ENCODE data around the gene FLT3. TPM values are rescaled to one million over a fixed set of nuclear protein-coding genes. Genes with fewer than 3 reads are reported as not detected.

FLT3 gene
- total RNA-seq, 4 donors from 2014 or later, result 0.06 to 1.8 (median 0.53) TPM

DNA sequence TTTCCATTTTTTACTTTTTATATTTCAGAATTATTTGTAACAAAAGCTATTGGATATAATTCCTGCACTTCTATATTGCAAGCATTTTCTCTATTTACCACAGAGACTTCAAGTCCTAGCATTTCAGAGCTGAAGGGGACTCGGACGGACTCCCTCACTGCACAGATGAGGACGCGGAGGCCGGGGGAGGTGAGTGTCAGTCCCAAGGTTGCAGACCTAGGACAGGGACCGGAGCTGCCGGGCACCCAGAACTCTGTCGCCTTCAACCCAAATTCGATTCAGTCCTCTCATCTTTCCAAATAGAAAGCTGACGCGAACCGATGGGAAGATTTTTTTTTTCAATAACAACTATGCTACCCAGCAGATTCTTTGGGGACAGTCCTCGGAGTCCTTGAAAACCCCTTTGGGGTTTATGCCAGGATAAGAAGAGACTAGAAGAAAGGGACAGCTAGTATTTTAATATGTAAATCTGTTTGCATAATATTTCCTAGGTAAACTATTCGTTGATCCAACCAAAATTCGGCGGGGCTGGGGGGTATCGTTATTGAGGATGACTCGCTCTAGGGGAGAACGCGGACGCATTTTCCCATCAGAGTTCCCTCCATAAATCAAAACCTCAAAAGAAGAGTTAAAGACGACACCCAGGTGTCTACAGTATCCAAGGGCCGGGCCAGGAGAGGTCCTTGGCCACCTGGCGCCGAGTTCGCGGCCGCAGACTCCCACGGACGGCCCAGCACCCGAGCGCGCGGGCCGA, 803 bp downstream of the FLT3 start:
- H3K27ac ChIP-seq (replicated peaks in 1 of 4), result no peak overlapping the region
- 18% methylated on average over 35 of the region's 35 CpGs for WGBS
- peaks cover 0 to 93% (median 26%) of the 10 kb centered on the region in 4 donors for H3K27me3 ChIP-seq
- intact Hi-C loops (cut with DNase I), result no loop called here
- peaks cover 10 to 18% (median 16%) of the 10 kb centered on the region in 4 donors for H3K4me1 ChIP-seq
- no peak for DNase-seq (ENCODE audit: extremely low spot score)
- no peaks in the 10 kb centered on the region for H3K36me3 ChIP-seq
- peak overlapping the region; percentile 43 to 58 (median 50) for H3K4me3 ChIP-seq
- TF ChIP-seq POLR2A (IDR thresholded peaks at IDR 0.05; ENCODE audit: low read depth), result no peak
- TF ChIP-seq, protein P1, sequence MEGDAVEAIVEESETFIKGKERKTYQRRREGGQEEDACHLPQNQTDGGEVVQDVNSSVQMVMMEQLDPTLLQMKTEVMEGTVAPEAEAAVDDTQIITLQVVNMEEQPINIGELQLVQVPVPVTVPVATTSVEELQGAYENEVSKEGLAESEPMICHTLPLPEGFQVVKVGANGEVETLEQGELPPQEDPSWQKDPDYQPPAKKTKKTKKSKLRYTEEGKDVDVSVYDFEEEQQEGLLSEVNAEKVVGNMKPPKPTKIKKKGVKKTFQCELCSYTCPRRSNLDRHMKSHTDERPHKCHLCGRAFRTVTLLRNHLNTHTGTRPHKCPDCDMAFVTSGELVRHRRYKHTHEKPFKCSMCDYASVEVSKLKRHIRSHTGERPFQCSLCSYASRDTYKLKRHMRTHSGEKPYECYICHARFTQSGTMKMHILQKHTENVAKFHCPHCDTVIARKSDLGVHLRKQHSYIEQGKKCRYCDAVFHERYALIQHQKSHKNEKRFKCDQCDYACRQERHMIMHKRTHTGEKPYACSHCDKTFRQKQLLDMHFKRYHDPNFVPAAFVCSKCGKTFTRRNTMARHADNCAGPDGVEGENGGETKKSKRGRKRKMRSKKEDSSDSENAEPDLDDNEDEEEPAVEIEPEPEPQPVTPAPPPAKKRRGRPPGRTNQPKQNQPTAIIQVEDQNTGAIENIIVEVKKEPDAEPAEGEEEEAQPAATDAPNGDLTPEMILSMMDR (IDR thresholded peaks at IDR 0.05), result no peak
- no peak for TF ChIP-seq POLR2AphosphoS5 (IDR thresholded peaks at IDR 0.05)
- no peaks in the 10 kb centered on the region for H3K9me3 ChIP-seq

DNA sequence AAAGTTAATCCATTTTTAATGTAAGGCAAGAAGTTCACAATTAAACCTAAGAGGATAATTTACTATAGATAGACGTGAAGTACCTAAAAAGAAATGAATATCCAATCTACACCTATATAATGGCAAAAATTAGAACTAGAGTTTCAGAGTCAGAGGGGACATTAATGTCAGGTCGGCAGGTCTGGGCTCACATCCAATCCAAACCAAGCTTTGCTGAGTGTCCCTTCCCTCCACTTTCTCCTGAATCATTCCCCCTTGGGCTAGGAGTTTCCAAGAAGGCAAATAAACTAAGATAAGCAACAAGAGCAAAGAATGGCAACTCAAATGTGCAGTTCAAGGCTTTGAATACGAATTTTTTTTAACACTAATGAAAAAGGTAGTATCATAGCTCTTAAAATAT, 2.9 kb downstream of the FLT3 start:
- no peak overlapping the region for H3K27ac ChIP-seq (replicated peaks in 1 of 4)
- H3K4me1 ChIP-seq, result peaks cover 10 to 18% (median 16%) of the 10 kb centered on the region in 4 donors
- no peak for DNase-seq (ENCODE audit: extremely low spot score)
- TF ChIP-seq POLR2AphosphoS5 (IDR thresholded peaks at IDR 0.05) (no peak), EP300 (IDR thresholded peaks at IDR 0.05) (no peak)
- TF ChIP-seq, protein P1 (IDR thresholded peaks at IDR 0.05), result no peak
- H3K9me3 ChIP-seq, result no peaks in the 10 kb centered on the region
- H3K27me3 ChIP-seq, result peaks cover 0 to 85% (median 26%) of the 10 kb centered on the region in 4 donors
- WGBS, result 52% methylated on average over 3 of the region's 3 CpGs
- intact Hi-C loops (cut with DNase I), result no loop called here
- H3K36me3 ChIP-seq, result no peaks in the 10 kb centered on the region
- no peak overlapping the region for H3K4me3 ChIP-seq

DNA sequence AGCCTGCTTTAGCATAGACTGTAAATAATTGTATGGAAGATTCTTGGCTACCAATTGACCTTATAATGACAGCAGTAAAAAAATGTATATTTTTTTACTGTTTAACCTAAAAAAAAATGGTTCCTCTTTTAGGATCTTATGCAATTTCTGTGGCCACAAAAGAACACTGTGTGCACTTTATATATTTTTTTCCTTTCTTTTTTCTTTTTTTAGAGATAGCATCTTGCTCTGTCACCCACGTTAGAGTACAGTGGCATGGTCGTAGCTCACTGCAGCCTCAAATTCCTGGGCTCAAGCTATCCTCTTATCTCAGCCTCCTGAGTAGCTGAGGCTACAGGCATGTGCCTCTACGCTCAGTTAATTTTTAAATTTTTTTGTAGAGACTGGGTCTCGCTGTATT, 6.1 kb downstream of the FLT3 start:
- no peak for TF ChIP-seq POLR2A (IDR thresholded peaks at IDR 0.05; ENCODE audit: low read depth)
- TF ChIP-seq EP300 (IDR thresholded peaks at IDR 0.05), result no peak
- TF ChIP-seq, protein P1 (IDR thresholded peaks at IDR 0.05), result no peak
- TF ChIP-seq POLR2AphosphoS5 (IDR thresholded peaks at IDR 0.05), result no peak
- no peaks in the 10 kb centered on the region for H3K9me3 ChIP-seq
- no peaks in the 10 kb centered on the region for H3K36me3 ChIP-seq
- no peak overlapping the region for H3K27ac ChIP-seq (replicated peaks in 1 of 4)
- intact Hi-C loops (cut with DNase I), result no loop called here
- peaks cover 0 to 58% (median 9%) of the 10 kb centered on the region in 4 donors for H3K27me3 ChIP-seq
- WGBS, result 59% methylated on average over 4 of the region's 4 CpGs
- DNase-seq (ENCODE audit: extremely low spot score), result no peak
- no peak overlapping the region for H3K4me3 ChIP-seq
- H3K4me1 ChIP-seq, result no peaks in the 10 kb centered on the region

DNA sequence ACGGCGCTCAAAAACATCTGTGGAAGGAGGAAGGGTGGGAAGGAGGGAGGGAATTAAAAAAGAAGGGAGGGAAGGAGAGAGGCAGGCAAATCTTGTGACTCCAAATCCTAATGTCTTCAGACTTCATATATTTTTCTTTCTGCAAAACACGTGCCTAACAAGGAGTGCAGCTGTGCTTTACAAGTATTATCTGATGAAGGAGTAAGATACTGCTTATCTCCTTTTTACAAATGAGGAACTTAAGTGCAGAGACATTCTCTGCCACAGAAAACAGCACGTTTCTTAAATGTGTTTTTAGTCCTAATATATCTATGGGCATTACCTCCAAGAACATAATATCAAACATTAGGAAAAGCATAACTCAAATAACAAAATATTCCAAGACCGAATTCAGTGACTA, 6.5 kb downstream of the FLT3 start:
- WGBS, result 41% methylated on average over 5 of the region's 5 CpGs
- no peaks in the 10 kb centered on the region for H3K4me1 ChIP-seq
- no peak overlapping the region for H3K27ac ChIP-seq (replicated peaks in 1 of 4)
- H3K9me3 ChIP-seq, result no peaks in the 10 kb centered on the region
- no peak overlapping the region for H3K4me3 ChIP-seq
- H3K36me3 ChIP-seq, result no peaks in the 10 kb centered on the region
- TF ChIP-seq POLR2AphosphoS5 (IDR thresholded peaks at IDR 0.05) (no peak), EP300 (IDR thresholded peaks at IDR 0.05) (no peak), POLR2A (IDR thresholded peaks at IDR 0.05; ENCODE audit: low read depth) (no peak)
- TF ChIP-seq, protein P1 (IDR thresholded peaks at IDR 0.05), result no peak
- intact Hi-C loops (cut with DNase I), result no loop called here
- peaks cover 0 to 53% (median 6%) of the 10 kb centered on the region in 4 donors for H3K27me3 ChIP-seq
- DNase-seq (ENCODE audit: extremely low spot score), result no peak

Measured in esophagus muscularis mucosa (tissue), 4 donors.